22Rv1 (cell line): ENCODE results near the gene WIPF1.

Experiments
- ZFX ChIP-seq: fragments of 450-650 bp; IDR thresholded peaks from 2 replicates; pipeline ENCODE4 v1.6.1; 2017; ENCODE audit warnings: antibody characterized with exemption, borderline replicate concordance
- TF ChIP-seq, protein P1 (sequence below): fragments of 450-650 bp; IDR thresholded peaks from 2 replicates; pipeline ENCODE4 v1.5.1; 2017; ENCODE audit warnings: mild to moderate bottlenecking

DNA sequence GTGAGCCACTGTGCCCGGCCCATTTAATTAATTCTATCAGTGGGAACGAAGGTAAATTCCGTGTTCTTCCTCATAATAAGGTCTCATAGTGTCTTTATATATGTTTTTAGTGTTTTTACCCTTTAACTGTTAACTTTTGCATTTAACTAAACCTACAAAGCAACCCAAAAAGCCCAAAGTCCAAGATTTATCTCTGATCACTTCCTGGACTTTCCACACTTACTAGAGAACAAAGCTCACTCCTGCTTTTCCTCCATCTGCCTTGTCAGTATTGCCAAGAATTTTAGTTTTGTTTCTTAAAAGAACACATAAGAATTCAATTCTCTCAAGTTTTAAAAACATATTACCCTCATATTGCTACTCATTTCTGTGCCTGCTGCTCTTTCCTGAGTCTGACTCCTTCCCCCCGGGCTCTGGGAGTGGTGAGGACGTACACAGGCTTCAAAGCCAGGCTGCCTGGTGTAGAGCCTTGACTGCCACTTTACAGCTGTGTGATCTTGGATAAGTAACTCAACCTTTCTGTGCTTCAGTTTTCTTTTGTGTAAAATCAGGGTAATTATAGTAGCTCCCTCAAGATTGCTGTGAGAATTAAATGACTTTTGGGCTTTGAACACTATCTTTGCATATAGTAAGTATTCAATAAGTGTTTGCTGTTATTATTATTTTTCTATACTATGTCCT is 85.9 kb downstream of the WIPF1 start:
- TF ChIP-seq, protein P1, sequence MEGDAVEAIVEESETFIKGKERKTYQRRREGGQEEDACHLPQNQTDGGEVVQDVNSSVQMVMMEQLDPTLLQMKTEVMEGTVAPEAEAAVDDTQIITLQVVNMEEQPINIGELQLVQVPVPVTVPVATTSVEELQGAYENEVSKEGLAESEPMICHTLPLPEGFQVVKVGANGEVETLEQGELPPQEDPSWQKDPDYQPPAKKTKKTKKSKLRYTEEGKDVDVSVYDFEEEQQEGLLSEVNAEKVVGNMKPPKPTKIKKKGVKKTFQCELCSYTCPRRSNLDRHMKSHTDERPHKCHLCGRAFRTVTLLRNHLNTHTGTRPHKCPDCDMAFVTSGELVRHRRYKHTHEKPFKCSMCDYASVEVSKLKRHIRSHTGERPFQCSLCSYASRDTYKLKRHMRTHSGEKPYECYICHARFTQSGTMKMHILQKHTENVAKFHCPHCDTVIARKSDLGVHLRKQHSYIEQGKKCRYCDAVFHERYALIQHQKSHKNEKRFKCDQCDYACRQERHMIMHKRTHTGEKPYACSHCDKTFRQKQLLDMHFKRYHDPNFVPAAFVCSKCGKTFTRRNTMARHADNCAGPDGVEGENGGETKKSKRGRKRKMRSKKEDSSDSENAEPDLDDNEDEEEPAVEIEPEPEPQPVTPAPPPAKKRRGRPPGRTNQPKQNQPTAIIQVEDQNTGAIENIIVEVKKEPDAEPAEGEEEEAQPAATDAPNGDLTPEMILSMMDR = no peak
- TF ChIP-seq ZFX = no peak
